Stomach (tissue), 9 donors: ENCODE results near the gene DEK. TPM values are rescaled to one million over a fixed set of nuclear protein-coding genes. Genes with fewer than 3 reads are reported as not detected.

Source experiments
- DNase-seq, 2 donors: peaks; one replicate each; pipeline versions ENCODE4 v3.0.0 to v3.0.0-alpha.2; 2013 to 2019
- H3K27ac ChIP-seq, 5 donors: fragments of 200-600 bp in 4 of 5; sonication (generic) in 4 of 5; one replicate each; pipeline ENCODE4 v1.5.1; 2013 to 2019; ENCODE audit warnings: mild to moderate bottlenecking in 1 of 5, moderate library complexity in 1 of 5
- H3K27me3 ChIP-seq, 3 donors: fragments of 200-600 bp; sonication (generic); one replicate each; pipeline ENCODE4 v1.5.1; 2017 to 2019; ENCODE audit warnings: mixed run types in 1 of 3
- H3K36me3 ChIP-seq, 4 donors: fragments of 200-600 bp; sonication (generic); 1 replicate in 3 of 4; 2 replicates in 1 of 4; pipeline ENCODE4 v1.5.1; 2016 to 2019
- H3K4me1 ChIP-seq, 4 donors: fragments of 200-600 bp; sonication (generic); one replicate each; pipeline ENCODE4 v1.5.1; 2016 to 2019
- H3K4me3 ChIP-seq, 4 donors: fragments of 200-600 bp; sonication (generic) in 3 of 4; one replicate each; pipeline ENCODE4 v1.5.1; 2016 to 2019; ENCODE audit warnings: mild to moderate bottlenecking in 1 of 4
- H3K9me3 ChIP-seq, 4 donors: fragments of 200-600 bp; sonication (generic); one replicate each; pipeline ENCODE4 v1.5.1; 2016 to 2019
- EP300 ChIP-seq: sonication (generic); formaldehyde crosslinking; IDR thresholded peaks from one replicate; pipeline ENCODE4 v1.6.1; 2017; ENCODE audit warnings: antibody characterized with exemption
- POLR2A ChIP-seq, 4 donors: fragments of 450-650 bp; IDR thresholded peaks; one replicate each; pipeline ENCODE4 v1.6.1; 2016; ENCODE audit warnings: antibody characterized with exemption in 4 of 4, control low read depth in 2 of 4, mild to moderate bottlenecking in 1 of 4, moderate library complexity in 1 of 4
- POLR2AphosphoS5 ChIP-seq, 3 donors: sonication (generic); formaldehyde crosslinking; IDR thresholded peaks; one replicate each; pipeline ENCODE4 v1.6.1; 2016; ENCODE audit warnings: antibody characterized with exemption in 3 of 3
- WGBS, 5 donors: extraction: QIAGEN DNeasy Blood & Tissue Kit in 3 of 5; methylation state at CpG; one replicate each; pipeline versions ENCODE4 v1.1.5 to v1.1.7; 2013 to 2018; 5-methylcytosine and 5-hydroxymethylcytosine counted together
- intact Hi-C: fragments of 100-400 bp; cut with DNase I; formaldehyde crosslinking; loops from one replicate; pipeline ENCODE4 v1.15.1; 2023; ENCODE audit warnings: low total_unique reads
- polyA plus RNA-seq, 3 donors: library from polyadenylated mRNA; stranded (reverse); fragments of 200-250 nt; gene quantifications; one replicate each; pipeline ENCODE4 v1.2.3, GENCODE V29; 2013
- total RNA-seq, 5 donors: library from RNA; depleted of rRNA; stranded (reverse); fragments of >200 nt; gene quantifications; one replicate each; pipeline versions ENCODE4 v1.1.0 to v1.2.3, GENCODE V29; 2014 to 2016
- TF ChIP-seq, protein P1 (sequence below), 7 experiments: fragments of 450-650 bp in 4 of 7; fragments of 200-600 bp in 3 of 7; sonication (generic) in 3 of 7; IDR thresholded peaks; one replicate each; pipeline ENCODE4 v1.5.1; 2016 to 2019; ENCODE audit warnings: antibody characterized with exemption in 7 of 7, control low read depth in 2 of 7, mild to moderate bottlenecking in 1 of 7
- donor health status: healthy with polysubstance abuse.
- donor health status: Bipolar disorder and iron deficiency.
- donor health status: healthy.

DEK gene
- total and polyA plus RNA-seq, 8 donors, result 35.4 to 189 (median 112) TPM

DNA sequence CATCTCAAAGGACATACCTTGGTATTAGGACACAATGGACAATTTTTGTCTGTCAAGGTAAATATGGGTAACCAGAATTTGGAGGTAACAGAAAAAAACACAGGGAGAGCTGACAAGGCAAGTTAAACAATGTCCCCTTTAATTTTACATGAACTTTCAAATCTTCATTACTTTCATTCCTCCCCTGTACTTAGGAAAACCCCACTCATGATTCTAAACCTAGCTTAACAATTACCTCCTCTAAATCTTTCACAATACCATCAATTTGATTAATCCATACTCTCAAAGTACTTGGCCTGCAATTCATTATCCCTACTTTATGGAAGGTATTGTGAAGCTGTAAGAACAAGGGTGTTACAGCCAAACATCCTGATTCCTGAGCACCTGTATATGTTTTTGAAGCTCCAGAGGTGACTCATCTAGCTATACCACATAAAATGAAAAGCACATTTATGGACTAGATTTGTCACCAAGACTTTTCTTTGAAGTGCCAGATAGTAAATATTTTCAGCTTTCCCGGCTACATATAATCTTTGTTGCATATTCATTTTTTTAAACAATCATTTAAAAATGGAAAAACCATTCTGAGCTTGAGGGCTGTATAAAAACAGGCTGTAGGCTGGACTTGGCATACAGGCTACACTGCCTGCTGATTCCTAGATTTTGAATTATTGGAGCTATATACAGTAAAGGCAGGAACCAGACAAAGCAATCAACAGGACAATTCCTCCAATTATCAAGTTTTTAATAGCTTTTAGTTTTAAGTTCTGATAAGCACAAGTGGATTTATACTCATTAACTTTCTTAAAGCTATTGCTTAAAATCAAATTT, 22.9 kb downstream of the DEK start:
- H3K4me3 ChIP-seq, result no peak overlapping the region
- WGBS, 5 donors, result 37 to 74% (median 62%) methylated on average over 1 of the region's 1 CpG
- TF ChIP-seq, protein P1, sequence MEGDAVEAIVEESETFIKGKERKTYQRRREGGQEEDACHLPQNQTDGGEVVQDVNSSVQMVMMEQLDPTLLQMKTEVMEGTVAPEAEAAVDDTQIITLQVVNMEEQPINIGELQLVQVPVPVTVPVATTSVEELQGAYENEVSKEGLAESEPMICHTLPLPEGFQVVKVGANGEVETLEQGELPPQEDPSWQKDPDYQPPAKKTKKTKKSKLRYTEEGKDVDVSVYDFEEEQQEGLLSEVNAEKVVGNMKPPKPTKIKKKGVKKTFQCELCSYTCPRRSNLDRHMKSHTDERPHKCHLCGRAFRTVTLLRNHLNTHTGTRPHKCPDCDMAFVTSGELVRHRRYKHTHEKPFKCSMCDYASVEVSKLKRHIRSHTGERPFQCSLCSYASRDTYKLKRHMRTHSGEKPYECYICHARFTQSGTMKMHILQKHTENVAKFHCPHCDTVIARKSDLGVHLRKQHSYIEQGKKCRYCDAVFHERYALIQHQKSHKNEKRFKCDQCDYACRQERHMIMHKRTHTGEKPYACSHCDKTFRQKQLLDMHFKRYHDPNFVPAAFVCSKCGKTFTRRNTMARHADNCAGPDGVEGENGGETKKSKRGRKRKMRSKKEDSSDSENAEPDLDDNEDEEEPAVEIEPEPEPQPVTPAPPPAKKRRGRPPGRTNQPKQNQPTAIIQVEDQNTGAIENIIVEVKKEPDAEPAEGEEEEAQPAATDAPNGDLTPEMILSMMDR (IDR thresholded peaks at IDR 0.05), result no peak
- TF ChIP-seq POLR2AphosphoS5 (IDR thresholded peaks at IDR 0.05) (no peak), EP300 (no peak), POLR2A (IDR thresholded peaks at IDR 0.05) (no peak)
- H3K4me1 ChIP-seq, result no peaks in the 10 kb centered on the region
- H3K27me3 ChIP-seq, result no peaks in the 10 kb centered on the region
- H3K9me3 ChIP-seq, result no peaks in the 10 kb centered on the region
- intact Hi-C loops, result no loop called here
- H3K36me3 ChIP-seq, result peaks cover 9 to 81% (median 62%) of the 10 kb centered on the region in 4 donors
- H3K27ac ChIP-seq, result no peak overlapping the region
- DNase-seq, result no peak

- Histone ChIP-seq H3K27me3 (no peaks in the 10 kb centered on the region), H3K4me3 (no peak overlapping the region), H3K27ac (no peak overlapping the region), H3K36me3 (peaks cover 9 to 81% (median 64%) of the 10 kb centered on the region in 4 donors), H3K4me1 (no peaks in the 10 kb centered on the region), H3K9me3 (no peaks in the 10 kb centered on the region)
- WGBS, 5 donors, result 68 to 82% (median 80%) methylated on average over 2 of the region's 2 CpGs
- no peak for DNase-seq
- TF ChIP-seq, protein P1 (IDR thresholded peaks at IDR 0.05), result no peak
- TF ChIP-seq POLR2A (IDR thresholded peaks at IDR 0.05) (no peak), EP300 (no peak), POLR2AphosphoS5 (IDR thresholded peaks at IDR 0.05) (no peak)
- intact Hi-C loops, result no loop called here
Observed at GRCh38 chr6:18240230-18240629, 24.1 kb downstream of the DEK start.

GRCh38 chr6:18237167-18237566, 27.2 kb downstream of the DEK start:
- no peaks in the 10 kb centered on the region for H3K4me1 ChIP-seq
- no peaks in the 10 kb centered on the region for H3K27me3 ChIP-seq
- TF ChIP-seq EP300, result no peak
- no peak for TF ChIP-seq POLR2AphosphoS5 (IDR thresholded peaks at IDR 0.05)
- TF ChIP-seq, protein P1 (IDR thresholded peaks at IDR 0.05), result no peak
- no peak for TF ChIP-seq POLR2A (IDR thresholded peaks at IDR 0.05)
- intact Hi-C loops, result no loop called here
- no peak overlapping the region for H3K4me3 ChIP-seq
- H3K9me3 ChIP-seq, result peaks cover 0 to 9% (median 4%) of the 10 kb centered on the region in 4 donors
- no peak overlapping the region for H3K27ac ChIP-seq
- no peak for DNase-seq
- WGBS, 5 donors, result 92 to 100% (median 95%) methylated on average over 1 of the region's 1 CpG
- peaks cover 0 to 71% (median 65%) of the 10 kb centered on the region in 4 donors for H3K36me3 ChIP-seq

GRCh38 chr6:18235524-18235923, 28.8 kb downstream of the DEK start:
- Histone ChIP-seq H3K4me1 (no peaks in the 10 kb centered on the region), H3K36me3 (peaks cover 0 to 77% (median 73%) of the 10 kb centered on the region in 4 donors), H3K27me3 (no peaks in the 10 kb centered on the region), H3K4me3 (no peak overlapping the region), H3K27ac (no peak overlapping the region), H3K9me3 (peaks cover 0 to 19% (median 7%) of the 10 kb centered on the region in 4 donors)
- 79 to 99% (median 85%) methylated on average over 3 of the region's 3 CpGs for WGBS, 5 donors
- no peak for DNase-seq
- TF ChIP-seq EP300 (no peak), POLR2AphosphoS5 (IDR thresholded peaks at IDR 0.05) (no peak), POLR2A (IDR thresholded peaks at IDR 0.05) (no peak)
- TF ChIP-seq, protein P1 (IDR thresholded peaks at IDR 0.05), result no peak
- intact Hi-C loops, result no loop called here
